Right lobe of liver (tissue), 6 donors: ENCODE results near the gene AZU1. TPM values are rescaled to one million over a fixed set of nuclear protein-coding genes. Genes with fewer than 3 reads are reported as not detected.
A peak's percentile ranks its signal among the peaks of the same experiment; 100 is the strongest.

ENCODE experiments used
- ATAC-seq, 4 donors: fragments of 200-7000 bp; cut with Tn5 transposase; one replicate each; pipeline ENCODE4 v1.9.1; 2020; ENCODE audit warnings: mild to moderate bottlenecking in 4 of 4, moderate library complexity in 4 of 4
- DNase-seq, 3 donors: peaks; one replicate each; pipeline ENCODE4 v3.0.0-alpha.2; 2020
- H3K27ac ChIP-seq, 3 donors: fragments of 200-600 bp; one replicate each; pipeline ENCODE4 v1.8.0; 2022
- H3K27me3 ChIP-seq, 2 donors: fragments of 200-600 bp; one replicate each; pipeline ENCODE4 v1.8.0; 2022
- H3K36me3 ChIP-seq, 4 donors: fragments of 200-600 bp; sonication (generic) in 1 of 4; one replicate each; pipeline versions ENCODE4 v1.5.1 to v1.8.0; 2017 to 2022; ENCODE audit warnings: control low read depth in 1 of 4
- H3K4me1 ChIP-seq, 4 donors: fragments of 200-600 bp; sonication (generic) in 1 of 4; one replicate each; pipeline versions ENCODE4 v1.5.1 to v1.8.0; 2017 to 2022; ENCODE audit warnings: control low read depth in 1 of 4
- H3K4me3 ChIP-seq, 3 donors: fragments of 200-600 bp; one replicate each; pipeline ENCODE4 v1.8.0; 2022
- H3K9me3 ChIP-seq, 4 donors: fragments of 200-600 bp; sonication (generic) in 1 of 4; one replicate each; pipeline versions ENCODE4 v1.5.1 to v1.8.0; 2017 to 2022; ENCODE audit warnings: control low read depth in 1 of 4
- CTCF ChIP-seq, 4 donors: fragments of 200-600 bp in 3 of 4; fragments of 450-650 bp in 1 of 4; IDR thresholded peaks; one replicate each; pipeline versions ENCODE4 v1.5.1 to v1.8.0; 2016 to 2022; ENCODE audit warnings: antibody characterized with exemption in 4 of 4, mild to moderate bottlenecking in 2 of 4
- POLR2A ChIP-seq: fragments of 450-650 bp; IDR thresholded peaks from one replicate; pipeline ENCODE4 v1.6.1; 2017; ENCODE audit warnings: antibody characterized with exemption, mild to moderate bottlenecking
- WGBS: methylation state at CpG from one replicate; pipeline ENCODE4 v1.1.6; 2018; ENCODE audit warnings: low coverage, low lambda C conversion rate; ENCODE audit not compliant: insufficient coverage; ENCODE audit errors: missing lambda C conversion rate; 5-methylcytosine and 5-hydroxymethylcytosine counted together
- intact Hi-C, 2 donors: fragments of 100-400 bp; cut with DNase I; formaldehyde crosslinking; loops; one replicate each; pipeline versions ENCODE4 v1.11.2 to v1.14.1; 2022
- total RNA-seq, 6 experiments: library from RNA; depleted of rRNA in 2 of 6; stranded (reverse); fragments of >200 nt in 2 of 6; fragmentation: NEBNext Ultra II Directional in 3 of 6; extraction: Animal tissue kit (Norgen Biotek cat#: 25700) in 3 of 6; gene quantifications; one replicate each; pipeline versions ENCODE4 v1.1.0 to v1.2.4, GENCODE V29; 2016 to 2023
- donor health status: DM: no; HTN: yes; CAD: no.
- donor health status: DM: no; HTN: no; CAD: no.
- donor health status: DM: no; HTN: no; CAD: no.
- donor health status: DM: no; HTN: yes; CAD: no.
- donor health status: DM: no; HTN: yes; CAD: no.

AZU1 gene
- total RNA-seq, 6 experiments from 2014 or later, result 0.15 to 3.6 (median 1.8) TPM; not detected in 3

GRCh38 chr19:788686-788982 lies 39.0 kb upstream of the AZU1 start:
- ATAC-seq, result no peak
- H3K4me3 ChIP-seq, result no peak overlapping the region
- no CpG with 5 or more reads among the region's 11 CpGs for whole genome bisulfite sequencing

DNA sequence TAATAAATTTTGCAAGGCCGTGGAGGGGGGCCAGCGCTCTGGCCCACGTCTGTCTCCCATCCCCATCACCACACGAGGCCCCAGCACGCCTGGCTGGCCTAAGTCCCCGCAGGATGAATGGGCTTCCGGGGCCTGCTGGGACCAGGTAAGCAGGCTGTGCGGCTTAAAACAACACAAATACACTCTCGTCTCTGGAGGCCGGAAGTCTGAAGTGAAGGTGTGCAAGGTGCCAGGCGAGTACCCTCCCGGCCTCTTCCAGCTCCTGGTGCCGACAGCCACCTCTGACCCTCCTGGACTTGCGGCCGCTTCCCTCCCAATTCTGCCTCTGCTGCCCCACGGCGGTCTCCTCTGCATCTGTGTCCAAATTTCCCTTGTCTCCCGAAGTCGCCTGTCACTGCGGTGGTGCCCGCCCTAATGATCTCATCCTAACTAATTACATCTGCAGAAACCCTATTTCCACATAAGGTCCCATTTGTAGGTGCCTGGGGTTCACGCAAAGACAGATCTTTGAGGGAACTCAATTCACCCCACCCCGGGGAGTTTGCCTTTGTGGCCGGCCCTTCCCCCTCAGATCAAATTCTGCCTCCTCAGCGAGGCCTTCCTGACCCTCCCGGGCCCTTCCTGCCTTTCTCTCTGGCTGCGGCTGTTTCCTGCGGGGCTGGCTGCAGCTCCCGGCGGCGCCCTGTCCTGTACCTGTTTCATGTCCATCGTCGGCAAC lies 38.5 kb upstream of the AZU1 start:
- Histone ChIP-seq H3K27me3 (no peaks in the 10 kb centered on the region), H3K4me1 (no peaks in the 10 kb centered on the region), H3K36me3 (no peaks in the 10 kb centered on the region), H3K9me3 (no peaks in the 10 kb centered on the region), H3K4me3 (no peak overlapping the region), H3K27ac (peak overlapping the region; percentile 5 to 43 (median 24))
- 28% methylated on average over 18 of the region's 33 CpGs for WGBS
- peak in 1 of 3 donors; percentile 49 for DNase-seq
- intact Hi-C loops, result no loop called here
- peak; percentile 63 to 73 (median 68) for ATAC-seq
- no peak for TF ChIP-seq CTCF (IDR thresholded peaks at IDR 0.05)
- no peak for TF ChIP-seq POLR2A

More at GRCh38 chr19:788686-788982, 39.0 kb upstream of the AZU1 start:
- Histone ChIP-seq H3K4me1 (no peaks in the 10 kb centered on the region), H3K36me3 (no peaks in the 10 kb centered on the region), H3K27me3 (no peaks in the 10 kb centered on the region), H3K9me3 (no peaks in the 10 kb centered on the region), H3K27ac (peak overlapping the region in 2 of 3 donors; percentile 24 to 43)
- intact Hi-C loops, result no loop called here
- TF ChIP-seq POLR2A (no peak), CTCF (IDR thresholded peaks at IDR 0.05) (no peak)
- DNase-seq, result no peak

GRCh38 chr19:789701-790060 lies 38.0 kb upstream of the AZU1 start:
- H3K27ac ChIP-seq, result peak overlapping the region; percentile 5 to 43 (median 24)
- WGBS, result 17% methylated on average over 1 of the region's 9 CpGs
- H3K27me3 ChIP-seq, result no peaks in the 10 kb centered on the region
- H3K36me3 ChIP-seq, result no peaks in the 10 kb centered on the region
- TF ChIP-seq POLR2A (no peak), CTCF (IDR thresholded peaks at IDR 0.05) (no peak)
- DNase-seq, result no peak
- H3K4me1 ChIP-seq, result no peaks in the 10 kb centered on the region
- no peak overlapping the region for H3K4me3 ChIP-seq
- intact Hi-C loops, result no loop called here
- ATAC-seq, result peak in 1 of 4 donors; percentile 18
- H3K9me3 ChIP-seq, result no peaks in the 10 kb centered on the region

DNA sequence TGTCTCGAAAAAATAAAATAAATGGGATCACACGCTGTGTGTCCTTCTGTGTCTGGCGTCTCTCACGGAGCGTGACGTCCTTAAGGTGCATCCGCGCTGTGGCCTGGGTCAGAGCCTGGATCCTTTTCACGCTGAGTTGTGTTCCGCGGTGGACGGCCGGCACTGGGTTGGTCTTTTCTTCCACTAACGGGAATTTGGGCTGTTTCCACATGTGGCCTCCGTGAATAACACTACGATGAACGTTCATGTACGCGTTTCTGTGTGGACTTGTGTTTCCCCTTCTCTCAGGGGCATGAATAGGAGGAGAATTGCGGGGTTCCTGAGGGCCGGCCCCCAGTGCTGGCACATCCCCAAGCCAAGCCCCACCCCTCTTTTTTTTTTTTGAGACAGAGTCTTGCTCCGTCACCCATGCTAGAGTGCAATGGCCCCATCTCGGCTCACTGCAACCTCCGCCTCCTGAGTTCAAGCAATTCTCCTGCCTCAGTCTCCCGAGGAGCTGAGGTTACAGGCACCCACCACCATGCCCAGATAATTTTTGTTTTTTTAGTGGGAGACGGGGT lies 36.5 kb upstream of the AZU1 start:
- peak overlapping the region in 1 of 3 donors; percentile 29 for H3K27ac ChIP-seq
- H3K4me1 ChIP-seq, result no peaks in the 10 kb centered on the region
- no peak overlapping the region for H3K4me3 ChIP-seq
- 64% methylated on average over 12 of the region's 26 CpGs for WGBS
- no peak for ATAC-seq
- intact Hi-C loops, result no loop called here
- H3K36me3 ChIP-seq, result no peaks in the 10 kb centered on the region
- no peak for DNase-seq
- no peaks in the 10 kb centered on the region for H3K27me3 ChIP-seq
- TF ChIP-seq CTCF (IDR thresholded peaks at IDR 0.05), result no peak
- no peak for TF ChIP-seq POLR2A
- no peaks in the 10 kb centered on the region for H3K9me3 ChIP-seq
